ENCODE data around the gene ENTHD1. TPM values are rescaled to one million over a fixed set of nuclear protein-coding genes. Genes with fewer than 3 reads are reported as not detected.

ENTHD1 gene
- total and polyA plus RNA-seq, 2 of the 8 experiments (the other 6 are each of a cell fraction or from before 2014, with no cell fraction given) = not detected

- no peak overlapping the region for H3K9ac ChIP-seq (replicated peaks in 1 of 4; ENCODE audit: extremely low read depth in 1 of 4, low read depth in 3 of 4, low read length in 3 of 4)
- no peak overlapping the region for H3K23ac ChIP-seq (ENCODE audit: insufficient read length)
- no peaks in the 10 kb centered on the region for H3K9me3 ChIP-seq (ENCODE audit: insufficient read depth in 2 of 2, low read depth in 1 of 2, low read length in 1 of 2)
- no peaks in the 10 kb centered on the region for H3K23me2 ChIP-seq (ENCODE audit: low read depth, low read length)
- no peak overlapping the region for H2BK5ac ChIP-seq (ENCODE audit: low read depth, low read length)
- H3K4me3 ChIP-seq (ENCODE audit: extremely low read depth in 1 of 4, insufficient read depth in 2 of 4, low read depth in 3 of 4, low read length in 4 of 4) = no peak overlapping the region
- no peak overlapping the region for H2BK12ac ChIP-seq (ENCODE audit: low read depth, low read length)
- ChIA-PET CTCF (ENCODE audit: partially characterized antibody) (interaction anchor here (1.2 to 2.7 kb wide), 4 partner anchors 15 to 308 kb away, joined by 3 to 7 read pairs (median 4); no protein-coding TSS in a partner anchor), POLR2A (ENCODE audit: partially characterized antibody) (interaction anchor here (1.3 kb wide), 1 partner anchor 13 kb away, joined by 3 read pairs; no protein-coding TSS in a partner anchor)
- H4K20me1 ChIP-seq (replicated peaks in 1 of 2; ENCODE audit: control insufficient read depth in 1 of 2, insufficient read depth in 2 of 2, low read length in 2 of 2) = peaks cover 0 to 2% of the 10 kb centered on the region in 2 experiments
- H3K18ac ChIP-seq (ENCODE audit: extremely low read depth, low read length) = no peak overlapping the region
- no peak overlapping the region for H3K56ac ChIP-seq (replicated peaks; ENCODE audit: insufficient read length, low read depth, low read length)
- no peaks in the 10 kb centered on the region for H3K79me1 ChIP-seq (ENCODE audit: low read depth, low read length)
- no peaks in the 10 kb centered on the region for H3K36me3 ChIP-seq (ENCODE audit: control insufficient read depth in 2 of 4, insufficient read depth in 4 of 4, low read length in 3 of 4)
- 87% methylated on average over 8 of the region's 8 CpGs; no CpG with 5 or more reads in 1 of the 2 experiments for WGBS, 2 experiments (ENCODE audit: extremely low coverage in 1 of 2, insufficient coverage in 1 of 2, insufficient read length in 1 of 2, insufficient replicate concordance in 2 of 2, low coverage in 1 of 2, low lambda C conversion rate in 2 of 2, missing lambda C conversion rate in 1 of 2)
- H3K4me2 ChIP-seq (ENCODE audit: insufficient read depth in 1 of 2, low read depth in 2 of 2, low read length in 2 of 2) = no peak overlapping the region
- no peak overlapping the region for H2BK15ac ChIP-seq (ENCODE audit: low read length)
- no peak overlapping the region for H3K14ac ChIP-seq (ENCODE audit: insufficient read length)
- no peak overlapping the region for H2AFZ ChIP-seq (ENCODE audit: low read length)
- H2AK5ac ChIP-seq (ENCODE audit: low read depth, low read length) = no peak overlapping the region
- H3K27me3 ChIP-seq (replicated peaks in 1 of 4; ENCODE audit: control insufficient read depth in 3 of 4, extremely low read depth in 1 of 4, insufficient read depth in 3 of 4, low read length in 3 of 4) = no peaks in the 10 kb centered on the region
- no peak overlapping the region for H3K27ac ChIP-seq (ENCODE audit: low read depth, low read length)
- H3K4me1 ChIP-seq (replicated peaks in 1 of 4; ENCODE audit: control insufficient read depth in 3 of 4, insufficient read depth in 4 of 4, low read length in 3 of 4) = peaks cover 0 to 4% (median 1%) of the 10 kb centered on the region in 4 experiments; a peak in 4 of 7 replicates
- FAIRE-seq = no peak
- H4K8ac ChIP-seq (ENCODE audit: extremely low read depth, insufficient read depth, low read length) = no peak overlapping the region
- no peak overlapping the region for H4K5ac ChIP-seq (ENCODE audit: insufficient read length, low read depth, low read length)
- no peak for DNase-seq (ENCODE audit: low read depth in 1 of 2, low spot score in 2 of 2)
- H3K79me2 ChIP-seq (ENCODE audit: control insufficient read depth in 1 of 2, insufficient read depth in 2 of 2, low read length in 2 of 2) = no peaks in the 10 kb centered on the region
- H2BK120ac ChIP-seq (replicated peaks; ENCODE audit: low read depth, low read length) = no peak overlapping the region
- no peak overlapping the region for H3K4ac ChIP-seq (replicated peaks; ENCODE audit: insufficient read length, low read depth, low read length)
- no peak overlapping the region for H2BK20ac ChIP-seq (ENCODE audit: low read length)
- H4K91ac ChIP-seq (replicated peaks; ENCODE audit: insufficient read length, low read length) = no peak overlapping the region
- TF ChIP-seq KDM4A (IDR thresholded peaks at IDR 0.05; ENCODE audit: low read depth, low read length, severe bottlenecking) (no peak), BACH1 (IDR thresholded peaks at IDR 0.05; ENCODE audit: low read length) (no peak), SAP30 (IDR thresholded peaks at IDR 0.05; ENCODE audit: insufficient read depth, insufficient replicate concordance, low read length) (no peak)
Measured at GRCh38 chr22:39717099-39717498, 176.5 kb downstream of the ENTHD1 start.

All from H1 (cell line).